H54 (cell line): ENCODE results near the gene MMP19.
A peak's percentile ranks its signal among the peaks of the same experiment; 100 is the strongest.
"Not testable (repeated sequence)": the region's sequence is repeated elsewhere in the genome, so short reads cannot be mapped to it uniquely, and the experiment has no call there.

ENCODE experiments used
- DNase-seq: peaks from one replicate; pipeline ENCODE4 v3.0.0; 2011; ENCODE audit warnings: low spot score, mixed read lengths; ENCODE audit not compliant: insufficient read length
- FAIRE-seq: peaks from 3 replicates; lab custom pipeline; 2011; peaks lifted over from hg19 to GRCh38; lab: Jason Lieb, UNC
- POLR2A ChIP-seq: IDR thresholded peaks from 2 replicates; pipeline ENCODE4 v1.6.1; 2011; ENCODE audit warnings: low read depth, mild to moderate bottlenecking, low read length

Gene MMP19

DNA sequence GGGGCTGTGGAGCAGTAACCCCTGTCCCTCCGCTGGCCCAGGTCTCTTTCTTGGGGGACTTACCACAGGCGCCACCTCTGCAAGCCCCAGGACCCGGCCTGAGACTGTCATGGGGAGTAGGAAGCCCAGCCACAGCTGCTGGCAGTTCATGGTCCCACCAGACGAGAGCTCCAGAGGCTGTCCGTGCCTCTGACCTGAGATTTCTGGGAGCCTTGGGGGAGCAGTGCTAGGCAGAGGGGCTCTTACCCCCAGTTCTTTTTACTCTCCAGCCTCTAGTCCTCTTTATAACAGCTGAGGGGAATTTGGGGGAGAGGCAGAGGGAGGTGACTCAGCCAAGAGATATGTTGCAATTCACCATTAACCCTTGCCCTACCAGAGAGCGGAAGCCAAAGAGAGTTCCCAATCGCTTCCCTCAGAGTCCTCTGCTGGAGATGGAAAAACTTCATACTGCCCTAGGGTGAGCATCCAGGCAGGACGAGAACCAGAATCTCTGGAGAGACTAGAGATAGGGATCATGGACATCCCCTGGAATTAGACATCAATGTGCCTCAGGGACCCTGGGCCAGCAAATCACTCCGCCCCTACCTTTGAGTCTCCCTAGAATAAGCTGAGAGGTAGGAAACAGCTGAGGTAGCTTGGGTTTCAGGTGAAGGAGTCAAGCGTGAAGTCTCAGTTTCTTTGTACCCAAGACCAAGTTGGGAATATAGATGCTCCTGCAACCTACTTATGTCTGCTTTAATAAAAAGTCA, at the start of gene MMP19:
TSS of gene MMP19 (minus strand) at position 256 of the 749 bp plus-strand sequence. CDS start at position 150, 106 bp downstream.
- DNase-seq = no peak
- peak; percentile 5; the same call in 1 of the 2 replicates for TF ChIP-seq POLR2A
- peak; percentile 43 for FAIRE-seq

DNA sequence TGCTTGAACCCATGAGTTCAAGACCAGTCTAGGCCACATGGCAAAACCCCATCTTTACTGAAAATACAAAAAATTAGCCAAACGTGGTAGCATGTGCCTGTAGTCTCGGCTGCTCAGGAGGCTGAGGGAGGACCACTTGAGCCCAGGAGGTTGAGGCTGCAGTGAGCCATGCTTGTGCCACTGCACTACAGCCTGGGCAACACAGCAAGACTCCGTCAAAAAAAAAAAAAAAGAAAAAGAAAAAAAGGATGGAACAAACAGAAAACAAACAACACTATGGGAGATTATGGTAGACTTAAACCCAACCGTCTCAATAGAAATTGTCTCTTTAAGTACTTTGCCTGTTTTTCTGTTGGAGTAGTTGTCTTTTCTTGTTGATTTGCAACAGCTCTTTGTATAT, 48.6 kb upstream of the MMP19 start:
- FAIRE-seq = no peak
- no peak for DNase-seq
- TF ChIP-seq POLR2A = no peak

GRCh38 chr12:55885113-55885512, 42.4 kb upstream of the MMP19 start:
- no peak for TF ChIP-seq POLR2A
- no peak for DNase-seq
- no peak for FAIRE-seq

- FAIRE-seq = no peak
Measured at GRCh38 chr12:55877824-55878223, 35.1 kb upstream of the MMP19 start.

DNA sequence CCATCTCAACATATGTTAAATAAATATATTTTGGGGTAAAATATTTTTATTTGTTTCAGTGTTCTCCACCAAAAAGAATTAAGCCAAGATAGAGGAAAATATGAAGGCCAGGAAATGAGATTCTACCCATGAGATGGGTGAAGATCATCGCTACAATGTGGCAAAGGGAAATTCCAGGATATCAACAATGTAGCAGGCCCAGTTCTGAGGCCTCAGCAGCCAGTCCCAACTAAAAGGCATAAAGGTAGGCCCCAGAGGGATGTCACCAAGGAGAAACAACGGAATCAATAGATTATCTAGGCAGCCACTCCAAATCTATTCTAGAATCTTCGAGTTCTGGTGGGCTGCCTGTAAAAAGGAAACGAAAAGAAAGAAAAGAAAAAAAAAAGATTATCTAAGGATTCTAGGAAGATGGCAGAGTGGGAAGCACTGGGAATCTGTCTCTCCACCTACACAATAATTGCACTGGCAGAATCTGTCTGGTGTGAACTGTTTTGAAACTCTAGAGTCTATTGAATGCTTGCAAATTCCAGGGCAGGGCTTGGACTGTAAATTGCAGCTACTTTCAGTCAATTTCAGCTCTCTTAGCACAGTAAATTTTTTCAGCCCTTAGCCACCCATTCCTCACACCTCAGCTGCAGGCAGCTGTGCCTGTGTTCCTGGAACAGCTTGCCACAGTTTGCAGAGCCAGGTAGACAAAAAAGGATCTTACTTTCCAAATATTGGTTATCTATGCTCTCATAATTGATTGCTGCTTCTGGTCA, 33.1 kb upstream of the MMP19 start:
- FAIRE-seq (no peak), DNase-seq (no peak)
- TF ChIP-seq POLR2A = no peak

More at GRCh38 chr12:55877824-55878223, 35.1 kb upstream of the MMP19 start:
- TF ChIP-seq POLR2A = no peak
- no peak for DNase-seq

DNA sequence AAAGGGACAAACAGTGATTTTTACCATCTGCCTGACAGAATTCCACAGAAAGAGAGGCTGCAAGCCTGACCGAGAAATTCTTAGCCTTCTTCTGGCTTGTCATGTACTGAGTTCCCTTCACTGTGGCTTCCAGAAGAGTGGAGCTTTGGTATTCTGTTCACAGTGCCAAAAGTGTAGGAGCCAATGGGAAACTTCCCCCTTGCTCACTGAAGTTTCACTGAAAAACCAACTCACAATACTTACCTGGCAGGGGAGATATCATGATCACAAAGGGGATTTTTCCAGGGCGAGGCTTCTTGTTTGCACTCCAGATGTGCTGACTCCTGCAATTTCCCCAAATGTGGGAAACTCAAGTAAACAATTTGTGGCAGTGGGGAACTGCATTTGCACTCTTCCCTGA, 31.7 kb upstream of the MMP19 start:
- no peak for FAIRE-seq
- TF ChIP-seq POLR2A = no peak
- DNase-seq = no peak

DNA sequence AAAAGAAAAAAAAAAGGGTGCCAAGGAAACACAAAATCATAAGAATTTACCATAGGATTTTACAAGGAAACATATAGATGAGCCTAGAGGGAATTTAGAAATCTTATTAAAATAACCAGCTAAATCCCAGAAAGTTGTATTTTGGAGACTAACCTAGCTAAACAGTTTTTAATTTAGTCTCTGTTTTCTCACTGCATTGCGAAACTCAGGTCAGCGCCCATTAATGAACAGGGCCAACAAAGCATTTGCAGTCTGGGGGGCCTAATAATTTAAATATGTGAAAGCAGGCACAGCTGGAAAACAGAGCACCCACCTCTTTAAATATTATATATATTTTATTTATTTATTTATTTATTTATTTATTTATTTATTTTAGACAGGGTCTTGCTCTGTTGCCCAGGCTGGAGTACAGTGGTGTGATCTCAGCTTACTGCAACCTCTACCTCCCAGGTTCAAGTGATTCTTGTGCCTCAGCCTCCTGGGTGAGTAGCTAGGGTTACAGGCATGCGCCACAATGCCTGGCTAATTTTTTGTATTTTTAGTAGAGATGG, 23.8 kb upstream of the MMP19 start:
- not testable (repeated sequence) for FAIRE-seq, DNase-seq

- TF ChIP-seq POLR2A = no peak
- DNase-seq (no peak), FAIRE-seq (no peak)
Measured at GRCh38 chr12:55865327-55865726, 22.6 kb upstream of the MMP19 start.

DNA sequence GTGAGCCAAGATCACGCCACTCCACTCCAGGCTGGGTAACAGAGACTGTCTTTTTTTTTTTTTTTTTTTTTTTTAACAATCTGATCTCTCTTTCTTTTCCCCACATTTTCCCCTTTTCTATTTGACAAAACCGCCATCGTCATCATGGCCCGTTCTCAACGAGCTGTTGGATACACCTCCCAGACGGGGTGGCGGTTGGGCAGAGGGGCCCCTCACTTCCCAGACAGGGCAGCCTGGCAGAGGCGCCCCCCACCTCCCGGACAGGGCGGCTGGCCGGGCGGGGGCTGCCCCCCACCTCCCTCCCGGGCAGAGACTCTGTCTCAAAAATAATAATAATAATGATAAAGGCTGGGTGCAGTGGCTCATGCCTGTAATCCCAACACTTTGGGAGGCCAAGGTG, 20.2 kb upstream of the MMP19 start:
- not testable (repeated sequence) for DNase-seq, FAIRE-seq

DNA sequence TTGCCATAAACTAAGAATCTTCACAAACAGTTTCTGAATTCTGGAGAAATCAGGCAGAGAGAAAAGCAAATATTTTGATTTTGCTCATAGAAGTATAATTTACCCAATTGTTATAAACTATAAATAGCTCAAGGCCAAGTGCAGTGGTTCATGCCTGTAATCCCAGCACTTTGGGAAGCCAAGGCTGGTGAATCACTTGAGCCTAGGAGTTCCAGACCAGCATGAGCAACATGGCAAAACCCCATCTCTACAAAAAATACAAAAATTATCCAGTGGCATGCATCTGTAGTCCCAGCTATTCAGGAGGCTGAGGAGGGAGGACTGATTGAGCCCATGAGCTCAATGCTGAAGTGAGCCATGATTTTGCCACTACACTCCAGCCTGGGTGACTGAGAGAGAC, 19.6 kb upstream of the MMP19 start:
- DNase-seq = no peak
- no peak for FAIRE-seq
- no peak for TF ChIP-seq POLR2A

- FAIRE-seq = no peak
- no peak for TF ChIP-seq POLR2A
- DNase-seq = no peak
Measured at GRCh38 chr12:55861871-55862270, 19.1 kb upstream of the MMP19 start.

DNA sequence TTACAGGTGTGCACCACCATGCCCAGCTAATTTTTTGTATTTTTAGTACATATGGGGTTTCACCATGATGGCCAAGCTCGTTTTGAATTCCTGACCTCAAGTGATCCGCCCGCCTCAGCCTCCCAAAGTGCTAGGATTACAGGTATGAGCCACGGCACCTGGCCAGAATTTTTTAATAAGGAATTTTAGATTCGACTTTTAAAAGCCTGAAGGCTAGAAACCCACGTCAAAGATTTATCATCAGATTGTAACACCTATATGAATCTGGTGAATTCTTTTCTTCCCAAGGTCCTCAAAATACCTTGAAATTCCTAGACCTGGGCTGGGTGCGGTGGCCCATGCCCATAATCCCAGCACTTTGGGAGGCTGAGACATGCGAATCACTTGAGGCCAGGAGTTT, 18.7 kb upstream of the MMP19 start:
- FAIRE-seq (no peak), DNase-seq (no peak)
- TF ChIP-seq POLR2A = no peak

GRCh38 chr12:55852740-55853139, 10.0 kb upstream of the MMP19 start:
- DNase-seq = no peak
- TF ChIP-seq POLR2A = no peak
- no peak for FAIRE-seq

DNA sequence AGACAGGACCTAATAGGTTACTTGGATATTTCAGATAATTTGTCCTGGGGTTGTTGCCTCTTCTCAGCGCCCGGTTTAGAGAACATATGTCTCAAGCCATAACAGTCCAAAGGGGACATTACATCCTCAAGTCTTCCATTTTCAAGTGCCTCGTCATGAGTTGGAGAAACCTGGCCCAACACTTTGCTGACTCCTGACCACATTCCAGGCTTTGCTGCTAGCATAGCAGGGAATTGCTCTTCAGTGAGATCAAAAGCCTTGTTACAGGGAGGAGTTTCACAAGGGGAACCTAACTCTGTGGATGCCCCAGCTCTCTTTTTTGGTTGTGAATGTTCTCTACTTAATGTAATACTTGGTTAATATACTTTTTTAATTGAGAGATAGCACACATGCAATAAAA, 8.2 kb upstream of the MMP19 start:
- DNase-seq = no peak
- no peak for FAIRE-seq
- no peak for TF ChIP-seq POLR2A
